NCI-H2196 treated with DMSO at 0.1 percent for 48 hours (cell line): ENCODE measurements around the gene SIN3A.
"Not testable (repeated sequence)": the region's sequence is repeated elsewhere in the genome, so short reads cannot be mapped to it uniquely, and the experiment has no call there.

ENCODE experiments used
- DNase-seq: peaks from one replicate; lab custom pipeline; 2025; ENCODE audit not compliant: unreplicated experiment; lab: John Stamatoyannopoulos, UW

The SIN3A gene

DNA sequence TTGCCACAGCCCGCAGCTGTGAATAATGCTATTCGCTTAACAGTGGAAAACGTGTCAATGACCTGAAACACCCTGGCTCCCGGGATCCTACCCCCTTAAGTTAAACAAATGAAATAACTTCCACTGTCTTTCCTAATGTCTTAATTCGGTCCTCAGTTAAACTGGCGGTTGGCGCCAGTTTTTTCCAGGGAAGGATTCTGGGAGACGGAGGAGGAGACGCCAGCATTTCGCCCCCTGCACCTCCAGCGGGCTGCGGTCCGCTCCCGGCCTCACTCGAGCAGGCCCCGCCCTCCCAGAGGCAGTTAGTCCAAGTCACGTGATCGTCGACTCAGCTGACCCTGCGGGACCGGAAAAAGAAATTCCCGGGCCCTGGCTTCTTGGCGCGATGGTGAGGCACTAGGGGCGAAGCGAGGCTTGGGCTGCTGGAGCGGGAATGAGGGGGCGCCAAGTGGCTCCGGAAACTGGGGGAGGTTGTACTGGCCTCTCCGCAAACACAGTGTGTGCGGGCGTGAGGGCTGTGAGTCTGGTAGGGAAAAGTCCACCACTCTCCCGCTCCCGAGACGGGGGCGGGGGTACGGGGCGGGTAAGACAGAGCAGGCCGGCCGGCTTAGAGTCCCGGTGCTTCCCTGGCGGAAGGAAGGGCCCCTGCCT lies 115.7 kb downstream of the SIN3A start, which contains the start of gene COMMD4:
TSS of gene COMMD4 (plus strand) at position 359 of the 651 bp plus-strand sequence. CDS start at position 386, 27 bp downstream.
- peak; percentile 52 for DNase-seq

DNA sequence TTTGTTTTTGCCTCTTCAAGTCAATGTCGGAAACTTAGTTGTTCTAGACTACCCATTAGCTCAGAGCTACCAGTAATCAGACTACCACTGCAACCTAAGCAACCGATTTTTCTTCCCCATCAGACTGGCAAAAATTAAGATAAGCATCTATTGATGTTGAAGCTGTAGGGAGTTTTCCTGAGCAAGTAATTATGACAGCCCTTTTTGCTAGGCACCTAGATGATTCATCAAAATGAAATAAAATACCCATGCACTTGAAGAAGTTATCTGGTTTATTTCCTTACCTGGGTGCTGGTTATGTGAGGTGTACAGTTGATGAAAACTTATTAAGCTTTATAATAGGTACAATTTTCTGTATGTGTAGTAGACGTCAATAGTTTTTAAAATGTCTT lies 116.2 kb downstream of the SIN3A start:
- DNase-seq: no peak

DNA sequence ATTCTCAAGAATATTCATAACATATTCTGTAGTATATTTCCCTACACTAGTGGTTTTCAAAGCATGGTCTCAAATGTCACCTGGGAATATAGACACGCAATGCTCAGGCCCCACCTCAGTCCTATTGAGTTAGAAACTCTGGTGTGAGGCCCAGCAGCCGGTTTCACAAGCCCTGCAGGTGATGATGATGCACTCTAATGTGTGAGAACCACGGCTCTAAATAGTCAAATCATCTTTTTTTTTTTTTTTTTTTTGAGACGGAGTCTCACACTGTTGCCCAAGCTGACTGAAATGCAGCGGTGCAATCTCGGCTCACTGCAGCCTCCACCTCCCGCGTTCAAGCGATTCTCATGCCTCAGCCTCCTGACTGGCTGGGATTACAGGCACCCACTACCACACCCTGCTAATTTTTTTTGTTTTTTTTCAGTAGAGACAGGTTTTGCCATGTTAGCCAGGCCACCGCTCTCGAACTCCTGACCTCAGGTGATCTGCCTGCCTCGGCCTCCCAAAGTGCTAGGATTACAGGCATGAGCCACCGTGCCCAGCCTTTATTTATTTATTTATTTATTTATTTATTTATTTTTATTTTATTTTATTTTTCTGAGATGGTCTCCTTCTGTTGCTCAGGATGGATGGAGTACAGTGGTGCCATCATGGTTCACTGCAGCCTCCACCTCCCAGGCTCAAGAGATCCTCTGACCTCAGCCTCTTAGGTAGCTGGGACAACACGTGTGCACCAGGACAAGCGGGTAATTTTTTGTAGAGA lies 117.7 kb downstream of the SIN3A start:
- not testable (repeated sequence) for DNase-seq

DNA sequence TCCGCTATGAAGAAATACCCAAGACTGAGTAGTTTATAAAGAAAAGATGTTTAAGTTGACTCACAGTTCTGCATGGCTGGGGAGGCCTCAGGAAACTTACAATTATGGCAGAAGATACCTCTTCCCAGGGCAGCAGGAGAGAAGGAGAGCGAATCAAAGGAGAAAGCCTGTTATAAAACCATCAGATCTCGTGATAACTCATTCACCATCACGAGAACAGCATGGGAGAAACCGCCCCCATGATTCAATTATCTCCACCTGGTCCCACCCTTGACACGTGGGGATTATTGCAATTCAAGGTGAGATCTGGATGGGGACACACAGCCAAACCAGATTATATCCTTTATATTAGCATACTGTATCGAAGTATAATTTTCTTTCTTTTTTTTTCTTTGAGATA lies 119.4 kb downstream of the SIN3A start:
- DNase-seq: not testable (repeated sequence)

DNA sequence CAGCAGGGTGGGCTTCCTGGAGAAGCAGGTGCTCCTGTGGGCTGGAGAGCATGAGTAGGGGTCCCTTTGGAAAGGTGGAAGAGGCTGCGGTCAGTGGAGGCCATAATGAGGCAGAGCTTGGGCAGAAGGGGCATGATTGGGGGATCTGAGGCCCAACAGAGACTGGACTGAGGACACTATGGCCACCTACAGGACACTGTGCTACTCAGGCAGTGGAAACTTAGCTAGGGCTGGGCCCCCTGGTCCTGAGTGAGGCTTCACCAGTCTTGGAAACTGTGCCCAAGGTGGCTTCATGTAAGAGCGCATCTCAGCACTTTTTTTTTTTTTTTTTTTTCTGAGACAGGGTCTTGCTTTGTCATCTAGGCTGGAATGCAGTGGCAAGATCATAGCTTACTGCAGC lies 121.9 kb downstream of the SIN3A start:
- no peak for DNase-seq

DNA sequence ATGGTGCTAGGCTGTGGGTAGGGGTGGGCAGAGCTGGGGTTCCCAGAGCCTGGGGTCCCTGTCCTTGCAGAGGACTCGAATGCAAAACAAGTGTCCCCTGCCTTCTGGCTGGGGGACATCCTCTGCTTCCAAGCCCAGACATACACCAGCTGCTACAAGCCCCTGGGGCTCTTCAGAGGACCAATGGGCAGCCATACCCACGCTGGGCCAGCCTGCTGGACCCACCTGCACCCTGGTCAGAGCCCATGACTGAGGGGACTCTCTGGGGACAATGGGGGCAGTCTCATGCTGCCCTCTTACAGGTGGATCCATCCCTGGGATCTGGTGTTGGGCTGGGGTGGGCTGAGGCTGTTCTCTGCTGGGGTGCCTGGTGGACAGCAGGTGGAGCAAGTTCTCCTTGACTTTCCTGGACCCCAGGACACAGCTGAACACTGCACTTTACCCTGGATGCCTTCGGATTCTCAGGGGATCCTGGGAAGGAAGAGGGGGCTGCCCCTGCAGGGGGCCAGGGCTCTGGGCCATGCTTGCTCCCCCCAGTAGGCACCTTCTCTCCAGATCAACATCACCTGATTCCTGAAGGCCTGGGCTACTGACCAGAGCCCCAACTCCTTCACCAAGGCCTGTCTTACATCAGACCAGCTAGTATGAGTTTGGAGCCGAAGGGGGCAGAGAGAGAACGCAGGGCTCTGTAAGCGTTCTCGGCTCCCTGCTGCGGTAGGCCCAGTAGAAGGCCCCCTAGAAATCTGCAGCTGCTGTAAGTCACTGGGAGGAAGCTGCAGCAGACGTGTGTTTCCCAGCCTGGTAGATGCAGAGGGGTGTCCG lies 122.8 kb downstream of the SIN3A start:
- DNase-seq: no peak

DNA sequence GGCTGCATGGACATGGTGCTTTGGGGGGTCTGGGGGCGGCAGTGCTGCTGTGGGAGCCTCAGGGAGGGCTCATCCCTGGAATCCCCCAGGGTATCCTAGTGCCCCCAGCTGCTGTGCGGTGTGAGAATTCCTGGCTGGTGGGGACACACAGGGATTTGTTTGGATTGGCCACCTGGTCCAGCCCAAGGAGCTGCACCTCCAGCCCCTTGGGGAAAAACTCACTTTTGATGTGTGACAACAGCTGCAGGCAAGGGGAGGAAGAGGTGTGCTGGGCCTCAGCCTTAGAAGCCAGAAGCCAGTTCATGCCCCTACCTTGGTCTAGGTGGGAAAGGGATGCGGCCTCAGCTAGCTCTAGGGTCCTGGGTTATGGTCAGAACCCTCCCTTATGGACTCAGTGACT lies 124.0 kb downstream of the SIN3A start:
- DNase-seq: no peak

DNA sequence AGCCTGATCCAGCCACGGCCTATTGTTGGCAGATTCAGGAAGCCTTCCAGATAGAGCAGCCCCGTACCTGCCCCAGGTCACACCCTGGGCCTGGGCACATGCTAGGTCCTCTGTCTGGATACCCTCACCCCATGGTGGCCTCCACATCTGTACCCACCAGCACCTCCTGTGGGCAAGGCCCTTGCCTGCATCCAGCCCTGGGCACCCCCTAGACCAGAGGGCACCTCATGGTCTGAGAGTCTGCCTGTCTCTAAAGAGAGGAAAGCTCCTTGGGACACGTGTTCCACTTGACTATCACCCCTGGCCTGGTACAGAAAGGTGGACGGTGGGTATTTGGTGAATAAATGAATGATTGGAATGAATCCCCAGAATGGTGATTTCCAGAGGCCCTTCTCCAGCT lies 124.5 kb downstream of the SIN3A start:
- no peak for DNase-seq

DNA sequence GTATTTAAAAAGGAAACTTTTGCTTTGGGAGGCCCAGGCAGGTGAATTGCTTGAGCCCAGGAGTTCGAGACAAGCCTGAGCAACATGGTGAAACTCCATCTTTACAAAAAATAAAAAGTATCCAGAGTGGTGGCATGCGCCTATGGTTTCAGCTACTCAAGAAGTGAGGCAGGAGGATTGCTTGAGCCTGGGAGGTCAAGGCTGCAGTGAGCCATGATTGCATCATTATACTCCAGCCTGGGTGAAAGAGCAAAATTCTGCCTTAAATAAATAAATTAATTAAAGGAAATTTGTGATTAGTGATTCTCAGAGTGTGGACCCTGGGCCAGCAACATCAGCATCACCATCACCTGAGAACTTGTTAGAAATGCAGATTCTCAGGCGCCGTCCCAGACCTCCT lies 125.6 kb downstream of the SIN3A start:
- no peak for DNase-seq

DNA sequence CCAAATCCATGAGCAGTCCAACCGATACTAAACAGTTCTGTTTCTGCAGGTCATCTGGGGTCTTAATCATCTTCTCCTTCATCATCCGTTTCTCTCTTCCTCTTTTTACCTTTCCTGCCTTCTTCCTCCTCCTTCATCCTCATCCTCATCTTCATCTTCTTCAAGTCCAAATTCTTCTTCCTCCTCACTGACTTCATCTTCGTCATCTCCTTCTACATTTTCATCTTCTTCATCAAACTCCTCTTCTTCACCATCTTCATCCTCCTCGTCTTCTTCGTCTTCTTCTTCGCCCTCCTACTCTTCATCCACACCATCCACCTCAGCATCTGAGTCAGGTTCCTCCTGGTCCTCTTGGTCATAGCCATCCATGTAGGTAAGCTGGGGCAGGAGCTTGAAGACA lies 129.8 kb downstream of the SIN3A start:
- DNase-seq: no peak
